GM21390 (cell line): ENCODE data around the gene NAPEPLD.
A peak's percentile ranks its signal among the peaks of the same experiment; 100 is the strongest.
"Not testable (repeated sequence)": the region's sequence is repeated elsewhere in the genome, so short reads cannot be mapped to it uniquely, and the experiment has no call there.

Experiments used
- ATAC-seq: cut with Tn5 transposase; IDR thresholded peaks from one replicate; pipeline ENCODE4 v1.9.1; 2021; ENCODE audit not compliant: unreplicated experiment

Gene NAPEPLD

DNA sequence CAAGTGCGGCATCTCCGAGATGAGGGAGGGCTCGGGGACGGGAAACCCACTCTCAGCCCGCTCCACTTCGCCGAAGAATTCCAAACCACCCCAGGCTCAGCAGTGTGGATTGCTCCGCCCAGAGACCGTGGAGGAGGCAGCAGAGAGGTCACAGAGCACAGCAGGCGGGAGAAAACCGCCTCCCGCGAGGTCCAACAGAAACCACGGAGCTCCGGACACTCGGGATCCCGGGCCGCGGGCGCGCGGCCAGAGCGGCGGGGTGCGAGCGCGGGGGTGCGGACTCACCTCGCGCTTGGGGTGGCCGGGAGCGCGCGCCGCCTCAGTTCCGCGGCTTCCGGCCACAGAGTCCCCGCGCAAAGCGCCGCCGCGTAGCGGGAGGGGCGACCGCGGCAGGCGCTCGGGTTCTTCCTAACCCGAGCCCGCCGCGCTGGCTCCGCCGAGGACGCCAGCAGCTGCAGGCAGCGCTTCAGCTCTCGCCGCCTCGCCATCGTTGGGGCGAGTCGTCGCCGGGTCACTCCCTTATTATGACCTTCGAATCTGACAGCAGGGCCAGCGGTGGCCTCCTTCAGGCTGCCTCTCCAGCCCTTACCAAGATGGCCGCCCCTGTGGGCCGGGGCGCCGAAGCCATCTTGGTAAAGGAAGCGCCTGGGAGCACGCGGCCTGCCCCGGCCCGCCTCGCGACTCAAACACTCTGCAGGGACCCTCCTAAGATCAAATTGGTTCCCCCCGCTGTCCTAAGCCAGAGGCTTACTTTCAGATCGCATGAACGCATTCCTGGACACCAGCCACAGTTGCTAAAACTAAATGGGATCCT lies at the start of gene NAPEPLD:
Gene NAPEPLD (minus strand): TSS at position 106 of the 814 bp plus-strand sequence. CDS start 20,323 bp downstream, outside the sequence.
- peak; percentile 87 for ATAC-seq

DNA sequence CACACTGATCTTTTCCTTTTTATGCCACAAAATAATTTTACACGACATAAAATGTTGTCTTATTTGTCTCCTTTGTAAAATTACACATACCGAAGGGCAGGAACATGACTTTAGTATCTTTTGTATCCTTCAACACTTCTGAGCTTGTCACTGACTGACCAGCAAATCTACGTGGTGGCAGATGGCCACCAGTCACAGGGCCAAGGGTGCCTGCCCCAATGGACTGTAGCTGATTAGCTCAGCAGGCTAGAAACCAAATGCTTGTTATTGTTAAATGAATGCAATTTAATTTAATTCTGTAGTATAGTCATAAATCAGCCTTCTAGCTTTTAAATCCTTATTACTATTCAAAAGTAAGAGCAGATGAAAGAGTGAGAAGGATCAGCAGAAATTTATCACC lies 49.2 kb upstream of the NAPEPLD start:
- ATAC-seq = not testable (repeated sequence)

DNA sequence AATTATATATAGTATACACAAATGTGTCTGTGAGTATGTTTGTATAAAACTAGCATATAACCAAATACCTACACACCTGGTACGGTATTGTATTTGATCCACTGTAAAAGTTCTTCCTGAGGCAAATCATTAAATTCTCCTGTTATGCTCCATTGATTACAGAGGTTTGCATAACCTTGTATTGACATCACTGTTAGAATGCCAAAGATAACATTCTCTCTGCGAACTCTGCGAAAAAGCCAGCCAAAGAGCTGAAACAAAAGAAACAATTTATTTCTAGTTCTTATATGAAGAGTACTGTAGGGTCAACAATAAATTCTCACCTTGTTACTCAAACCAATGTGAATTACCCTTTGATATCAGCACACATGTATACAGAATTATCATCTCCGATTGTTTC lies 46.5 kb upstream of the NAPEPLD start:
- ATAC-seq = not testable (repeated sequence)

DNA sequence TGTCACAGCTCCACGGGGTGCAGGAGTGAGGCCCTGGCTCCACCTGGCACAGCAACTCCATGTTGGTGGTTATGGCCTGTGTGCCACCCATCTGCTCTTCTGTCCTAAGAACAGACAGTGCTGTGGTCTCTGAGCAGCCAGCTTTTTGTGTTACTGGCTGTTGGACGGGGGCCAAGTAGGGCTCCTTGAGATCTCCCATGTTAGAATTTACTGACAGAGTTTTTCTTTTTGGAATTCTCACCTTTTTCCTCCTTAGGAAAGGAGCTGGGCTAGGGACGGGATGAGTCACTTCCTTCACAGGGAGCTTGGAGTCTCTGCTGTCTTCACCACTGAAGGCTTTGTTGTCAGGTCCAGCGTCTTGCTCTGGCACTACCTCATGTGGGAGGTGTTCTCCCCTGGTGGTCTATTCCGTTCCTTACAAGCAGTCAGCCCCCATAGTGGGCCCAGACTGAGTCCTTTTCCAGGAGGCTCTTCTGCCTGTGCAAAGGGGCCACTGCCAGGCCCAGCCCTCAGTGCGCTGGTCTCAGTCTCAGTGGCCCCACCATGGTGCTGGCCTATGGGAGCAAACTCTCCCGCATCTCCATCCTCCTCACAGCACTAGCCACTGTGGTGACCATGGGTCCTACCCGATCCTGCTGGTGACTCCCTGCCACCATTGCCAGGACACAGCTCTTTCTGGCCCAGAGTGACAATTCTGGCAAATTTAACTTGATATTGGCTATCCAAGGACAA lies 23.7 kb upstream of the NAPEPLD start:
- ATAC-seq = not testable (repeated sequence)

DNA sequence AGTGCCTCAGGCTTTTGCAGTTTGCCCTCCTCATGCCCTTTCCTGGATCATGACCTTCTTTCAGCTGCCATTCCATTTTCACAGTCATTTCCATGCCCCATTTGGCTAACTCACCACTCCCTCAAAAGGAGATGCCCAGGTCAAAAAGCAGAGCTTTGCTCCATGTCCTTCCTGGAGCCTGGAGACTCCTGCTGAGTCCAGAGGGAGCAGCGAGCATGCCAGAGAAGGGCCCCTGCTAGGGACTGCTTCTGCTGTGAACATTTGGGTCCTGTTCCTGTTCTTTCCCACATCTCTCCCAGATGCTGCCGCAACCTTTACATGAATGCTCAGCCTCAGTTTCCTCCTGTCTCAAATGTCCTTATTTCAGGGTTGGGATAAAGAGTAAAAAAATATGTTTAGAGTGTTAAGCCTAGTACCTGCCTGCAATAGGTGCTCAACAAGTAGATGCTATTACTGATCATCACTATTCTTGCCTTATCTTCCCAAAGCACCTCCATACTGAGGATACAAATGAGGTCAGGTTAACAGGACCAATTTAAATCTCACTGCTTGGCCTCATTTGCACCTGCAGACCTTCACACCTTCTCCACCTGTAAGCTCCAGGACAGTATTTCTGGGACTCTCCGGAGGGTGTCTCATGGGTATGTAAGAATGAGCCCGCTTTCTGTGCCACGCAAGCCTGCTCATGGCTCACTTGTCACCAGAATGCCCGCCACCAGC lies 23.0 kb upstream of the NAPEPLD start:
- ATAC-seq = not testable (repeated sequence)

DNA sequence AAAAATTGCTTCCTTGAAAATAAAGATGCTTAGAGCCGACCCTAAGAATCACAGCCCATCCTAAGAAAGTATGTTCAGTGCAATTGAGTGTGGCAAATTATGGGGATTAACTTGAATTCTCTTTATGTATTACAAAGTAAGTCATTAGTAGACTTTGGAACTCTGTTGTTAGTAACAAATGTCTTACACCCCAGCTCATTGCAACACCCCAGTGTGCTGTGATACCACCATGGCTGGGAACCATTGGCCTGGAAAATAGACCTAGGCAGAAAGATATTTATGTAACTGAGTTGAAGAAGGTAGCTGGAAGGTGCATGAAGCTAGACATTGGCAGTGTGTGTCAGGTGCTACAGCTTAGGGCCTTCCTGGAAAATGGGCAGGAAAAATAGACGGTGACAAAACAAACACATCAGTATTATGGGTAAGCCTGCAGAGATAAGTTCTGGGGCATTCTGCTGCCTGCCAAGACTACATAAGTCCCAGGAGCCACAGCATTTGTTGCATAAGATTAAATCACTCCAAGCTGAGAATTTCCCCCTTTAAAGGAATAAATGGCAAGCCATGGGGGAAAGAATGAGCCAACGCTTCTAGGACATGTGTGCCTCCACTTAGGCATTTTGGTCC lies 18.1 kb upstream of the NAPEPLD start:
- ATAC-seq = not testable (repeated sequence)

DNA sequence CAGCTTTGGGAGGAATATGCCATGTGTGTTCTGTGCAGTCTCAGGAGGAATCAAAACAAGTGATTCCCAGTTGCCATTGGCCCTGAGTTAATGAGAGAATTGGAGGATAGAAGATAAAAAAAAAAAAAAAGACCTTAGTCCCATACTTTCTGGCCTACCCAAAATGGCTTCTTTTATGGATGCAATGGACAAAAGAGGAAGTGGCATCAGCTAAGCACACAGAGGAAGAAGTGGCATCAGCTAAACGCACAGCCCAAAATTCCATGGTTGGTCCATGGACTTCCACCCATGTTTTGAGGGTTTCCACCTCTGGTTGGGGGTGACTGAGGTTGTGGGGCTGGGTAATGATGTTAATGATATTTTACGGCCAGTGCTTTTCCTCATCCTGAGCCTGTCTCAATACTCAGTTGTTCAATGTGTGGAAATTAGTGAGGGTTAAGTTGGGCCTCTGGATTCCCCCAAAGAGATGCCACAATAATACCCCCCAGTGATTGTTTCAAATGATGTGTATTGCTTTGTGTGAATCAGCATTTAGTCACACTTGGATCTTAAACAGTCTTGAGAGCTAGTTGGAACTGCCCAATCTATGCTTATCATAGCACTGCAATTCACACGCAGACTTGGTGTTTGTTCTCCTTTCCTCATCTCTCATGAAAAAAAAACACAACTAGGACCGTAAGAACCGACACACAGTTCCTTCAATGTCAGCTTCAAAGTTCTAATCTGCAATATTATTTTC lies 14.4 kb upstream of the NAPEPLD start:
- not testable (repeated sequence) for ATAC-seq

DNA sequence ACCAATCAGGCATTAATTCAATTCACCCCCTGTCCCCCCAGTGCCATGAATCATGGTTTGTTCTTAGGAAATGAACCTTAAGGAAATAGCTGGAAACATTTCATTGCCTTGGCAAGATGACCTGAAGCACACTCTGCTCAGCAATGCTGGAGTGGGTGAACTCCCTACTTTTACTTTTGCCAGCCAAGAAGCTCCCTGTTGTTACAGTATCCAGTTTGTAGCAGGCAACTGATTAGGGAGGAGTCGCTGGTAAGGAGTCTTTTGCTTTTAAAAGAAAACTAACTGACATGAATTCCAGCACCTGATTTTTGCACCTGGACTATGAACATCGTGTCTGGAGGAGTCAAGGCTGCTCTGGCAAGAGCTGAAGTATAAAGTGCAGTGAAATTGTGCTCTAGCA lies 13.7 kb upstream of the NAPEPLD start:
- not testable (repeated sequence) for ATAC-seq

DNA sequence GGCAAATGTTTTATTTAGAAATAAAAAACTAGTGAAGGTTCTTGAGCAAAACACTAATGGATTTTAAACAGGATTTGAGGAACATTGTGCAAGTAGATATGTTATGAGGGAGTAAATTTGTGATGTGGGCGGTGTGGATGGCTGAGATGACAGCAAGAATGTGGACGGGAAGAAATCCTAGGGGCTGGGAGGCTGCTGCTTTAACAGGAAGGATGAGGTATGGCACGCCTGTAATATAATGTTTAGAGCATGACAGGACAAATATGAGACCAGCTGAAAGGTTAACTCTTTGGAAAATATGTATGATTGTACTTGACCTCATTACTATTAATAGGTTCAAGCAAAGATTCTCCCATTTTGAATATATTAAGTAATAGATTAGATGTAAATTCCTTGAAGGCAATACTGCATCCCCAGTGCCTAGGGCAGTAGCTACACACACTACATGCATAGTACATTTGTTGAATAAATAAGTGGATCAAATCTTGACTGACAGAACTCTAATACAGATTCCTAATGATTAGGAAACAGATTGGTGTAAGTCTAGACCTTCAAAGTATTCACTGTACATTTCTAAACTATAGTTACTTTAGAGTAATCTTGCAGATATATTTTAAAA lies 13.2 kb upstream of the NAPEPLD start:
- not testable (repeated sequence) for ATAC-seq

DNA sequence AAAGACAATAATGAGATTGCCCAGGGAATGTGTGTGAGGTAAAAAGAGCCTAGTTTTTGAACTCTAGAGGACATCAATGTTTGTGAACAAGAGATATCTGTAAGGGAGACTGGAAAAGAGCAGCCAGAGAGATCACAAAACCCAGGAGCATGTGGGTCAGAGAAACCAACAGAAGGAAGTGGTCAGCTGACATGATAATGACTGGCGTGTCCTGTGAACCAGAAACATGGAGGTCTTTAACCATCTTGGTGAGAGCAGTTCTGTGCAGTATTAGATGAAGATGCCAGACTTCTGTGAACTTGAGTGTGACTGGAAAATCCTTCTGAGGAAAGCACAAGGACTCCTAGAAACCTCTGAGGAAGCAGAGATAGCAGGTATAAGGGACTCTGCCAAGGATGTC lies 10.2 kb upstream of the NAPEPLD start:
- not testable (repeated sequence) for ATAC-seq

DNA sequence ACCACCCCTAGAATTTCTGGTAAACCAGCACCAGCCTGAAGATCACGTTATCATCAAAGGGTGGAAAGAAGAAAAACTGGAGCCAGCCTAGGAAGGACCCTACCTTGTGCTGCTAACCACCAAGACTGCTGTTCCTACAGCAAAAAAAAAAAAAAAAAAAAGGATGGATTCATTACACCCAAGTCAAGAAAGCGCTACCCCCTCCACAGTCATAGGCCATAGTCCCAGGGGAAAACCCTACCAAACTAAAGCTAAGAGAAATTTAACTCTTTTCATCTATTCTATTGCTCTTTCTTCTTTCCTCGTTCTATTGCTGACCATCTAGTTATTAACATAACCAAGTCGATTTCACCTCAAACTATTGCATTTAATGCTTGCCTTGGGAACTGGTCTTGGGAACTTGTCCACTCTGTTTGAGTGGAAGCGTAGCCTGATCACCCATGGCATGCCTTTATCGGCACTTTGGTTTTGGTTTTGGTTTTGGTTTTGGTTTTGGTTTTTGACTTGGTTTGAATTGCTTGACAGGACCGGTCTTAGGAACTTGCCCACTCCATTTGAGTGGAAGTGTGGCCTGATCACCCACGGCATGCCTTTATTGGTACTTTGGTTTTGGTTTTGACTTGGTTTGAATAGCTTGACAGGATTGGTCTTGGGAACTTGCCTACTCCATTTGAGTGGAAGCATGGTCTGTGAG lies 6.6 kb upstream of the NAPEPLD start:
- ATAC-seq = not testable (repeated sequence)

DNA sequence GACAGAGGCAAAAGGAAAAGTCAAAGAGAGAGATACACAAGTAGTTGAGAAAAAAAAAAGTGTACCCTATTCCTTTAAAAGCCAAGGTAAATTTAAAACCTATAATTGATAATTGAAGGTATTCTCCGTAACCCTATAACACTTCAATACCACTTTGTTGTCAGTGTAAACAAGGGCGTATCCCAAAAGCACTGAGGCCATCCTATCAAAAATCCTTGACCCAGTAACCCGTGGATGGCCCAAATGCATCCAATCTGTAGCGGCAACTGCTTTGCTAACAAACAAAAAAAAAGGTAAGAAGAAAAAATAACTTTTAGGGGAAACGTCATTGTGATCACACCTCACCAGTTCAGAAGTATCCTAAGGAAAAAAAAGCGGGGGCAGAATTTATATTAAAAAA lies 5.1 kb upstream of the NAPEPLD start:
- no peak for ATAC-seq

DNA sequence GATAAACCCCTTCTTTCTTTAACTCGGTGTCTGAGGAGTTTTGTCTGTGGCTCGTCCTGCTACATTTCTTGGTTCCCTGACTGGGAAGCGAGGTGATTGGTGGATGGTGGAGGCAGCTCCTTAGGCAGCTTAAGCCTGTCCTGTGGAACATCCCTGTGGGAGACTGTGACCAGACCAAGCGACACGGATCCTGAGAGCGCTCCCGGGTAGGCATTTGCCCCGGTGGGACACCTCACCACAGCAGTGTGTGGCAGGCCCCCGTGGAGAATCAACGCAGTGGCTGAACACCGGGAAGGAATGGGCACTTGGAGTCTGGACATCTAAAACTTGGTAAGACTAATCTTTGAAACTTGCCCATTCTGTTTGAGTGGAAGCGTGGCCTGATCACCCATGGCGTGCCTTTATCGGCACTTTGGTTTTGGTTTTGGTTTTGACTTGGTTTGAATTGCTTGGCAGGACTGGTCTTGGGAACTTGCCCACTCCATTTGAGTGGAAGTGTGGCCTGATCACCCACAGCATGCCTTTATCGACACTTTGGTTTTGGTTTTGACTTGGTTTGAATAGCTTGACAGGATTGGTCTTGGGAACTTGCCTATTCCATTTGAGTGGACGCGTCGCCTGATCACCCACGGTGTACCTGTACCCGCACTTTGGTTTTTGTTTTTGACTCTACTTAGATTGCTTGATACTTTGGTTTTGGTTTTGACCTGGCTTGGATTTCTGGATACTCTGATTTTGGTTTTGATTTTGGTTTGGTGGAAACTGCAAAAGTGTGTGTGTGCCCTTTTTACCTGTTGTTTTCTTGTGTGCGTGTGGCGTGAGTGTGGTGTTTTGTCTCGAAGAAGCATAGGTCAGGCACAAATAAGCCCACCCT lies 4.1 kb upstream of the NAPEPLD start:
- ATAC-seq = not testable (repeated sequence)

DNA sequence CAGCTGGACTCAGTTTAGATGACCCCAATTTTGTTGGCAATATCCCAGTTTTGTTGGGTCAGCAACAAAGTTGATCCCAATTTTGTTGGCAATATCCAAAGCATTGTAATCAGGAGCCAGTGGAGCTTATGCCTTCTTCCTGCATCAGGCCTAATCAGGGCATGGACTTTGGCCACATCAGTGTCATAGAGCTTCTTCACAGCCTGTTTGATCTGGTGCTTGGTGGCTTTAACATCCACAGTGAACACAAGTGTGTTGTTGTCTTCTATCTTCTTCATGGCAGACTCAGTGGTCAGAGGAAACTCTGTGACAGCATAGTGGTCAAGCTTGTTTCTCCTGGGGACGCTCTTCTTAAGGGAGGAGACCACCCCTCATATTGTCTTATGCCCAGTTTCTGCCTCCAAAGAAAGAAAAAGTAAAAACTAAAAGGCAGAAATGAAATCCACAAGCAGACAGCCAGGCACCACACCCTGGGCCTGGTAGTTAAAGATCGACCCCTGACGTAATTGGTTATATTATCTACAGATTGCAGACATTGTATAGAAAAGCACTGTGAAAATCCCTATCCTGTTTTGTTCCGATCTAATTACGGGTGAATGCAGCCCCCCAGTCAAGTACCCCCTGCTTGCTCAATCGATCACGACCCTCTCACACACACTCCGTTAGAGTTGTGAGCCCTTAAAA lies 3.2 kb upstream of the NAPEPLD start:
- not testable (repeated sequence) for ATAC-seq

DNA sequence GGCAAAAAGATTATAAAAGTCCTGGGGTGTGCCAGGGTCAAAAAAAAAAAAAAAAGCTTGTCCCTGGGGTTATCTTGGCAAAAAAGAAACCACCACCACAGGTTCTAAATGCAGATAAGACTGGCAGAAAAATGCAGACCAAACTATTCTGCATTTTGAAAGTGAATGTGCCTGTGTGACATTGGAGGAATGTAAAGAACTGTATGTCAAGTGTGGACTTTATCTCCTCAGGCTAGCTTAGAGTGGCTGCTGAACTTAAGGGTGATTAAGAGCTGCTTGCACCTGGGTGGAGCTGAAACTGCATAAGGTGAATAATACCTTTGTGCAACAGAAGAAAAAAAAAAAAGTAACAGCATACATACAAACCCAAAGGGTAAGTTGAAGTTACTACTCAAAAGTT lies 1.3 kb upstream of the NAPEPLD start:
- no peak for ATAC-seq

DNA sequence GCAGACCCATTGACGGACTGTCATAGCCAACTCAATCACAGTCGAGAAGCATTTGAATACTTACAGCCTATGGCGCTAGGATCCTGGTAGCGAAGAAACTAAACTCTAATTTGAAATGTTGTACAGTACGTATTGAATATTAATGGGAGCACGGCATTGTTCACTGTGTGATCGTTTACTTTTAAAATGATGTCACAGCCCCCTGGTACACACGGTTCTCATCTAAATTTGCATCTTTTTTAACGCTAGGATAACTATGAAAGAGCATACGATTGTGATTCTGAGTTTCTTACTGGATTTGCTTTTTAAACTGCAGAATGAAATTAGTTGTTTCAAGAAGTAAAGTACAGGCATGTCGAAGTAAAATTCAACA lies 895 bp upstream of the NAPEPLD start:
- ATAC-seq = peak; percentile 6

DNA sequence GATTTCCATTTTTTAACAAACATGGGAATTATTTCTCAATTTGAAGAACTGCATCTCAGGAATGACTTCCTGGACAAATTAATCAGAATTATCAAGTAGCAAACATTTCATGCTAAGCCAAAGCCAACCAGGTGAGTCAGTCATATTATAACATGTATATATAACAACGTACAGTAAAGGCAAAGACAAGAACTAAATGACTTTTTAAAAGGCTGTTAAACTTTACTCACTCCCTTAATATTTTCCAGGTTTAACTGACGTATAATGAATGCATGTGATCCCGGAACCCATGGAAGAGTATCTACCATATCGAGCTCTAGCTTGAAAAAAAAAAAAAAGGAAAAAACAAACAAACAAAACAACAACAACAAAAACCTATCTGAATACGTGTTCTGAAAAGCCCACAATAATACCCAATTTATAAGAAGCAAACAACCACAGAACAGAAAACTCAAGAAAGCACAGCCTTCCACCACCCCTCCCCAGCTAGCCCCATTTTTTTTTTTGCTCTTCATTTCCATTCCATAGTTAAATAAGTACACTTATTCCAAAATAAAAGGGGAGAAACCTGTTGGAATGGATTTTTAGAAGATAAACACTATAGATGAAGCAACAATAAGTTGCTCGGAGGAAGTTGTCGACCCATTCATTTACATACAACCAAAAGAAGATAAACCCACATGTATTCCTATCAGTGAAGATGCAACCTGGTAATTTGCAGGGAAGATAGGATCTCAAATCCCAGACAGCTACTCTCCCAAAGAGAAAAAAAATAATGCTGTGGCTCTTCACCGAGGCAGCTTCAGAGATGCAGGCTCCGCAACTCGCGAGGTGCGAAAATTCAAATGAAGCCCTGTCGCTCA lies 537 bp downstream of the NAPEPLD start:
- ATAC-seq = no peak
